Measurements from ENCODE around the gene WNT5B.

WNT5B gene

DNA sequence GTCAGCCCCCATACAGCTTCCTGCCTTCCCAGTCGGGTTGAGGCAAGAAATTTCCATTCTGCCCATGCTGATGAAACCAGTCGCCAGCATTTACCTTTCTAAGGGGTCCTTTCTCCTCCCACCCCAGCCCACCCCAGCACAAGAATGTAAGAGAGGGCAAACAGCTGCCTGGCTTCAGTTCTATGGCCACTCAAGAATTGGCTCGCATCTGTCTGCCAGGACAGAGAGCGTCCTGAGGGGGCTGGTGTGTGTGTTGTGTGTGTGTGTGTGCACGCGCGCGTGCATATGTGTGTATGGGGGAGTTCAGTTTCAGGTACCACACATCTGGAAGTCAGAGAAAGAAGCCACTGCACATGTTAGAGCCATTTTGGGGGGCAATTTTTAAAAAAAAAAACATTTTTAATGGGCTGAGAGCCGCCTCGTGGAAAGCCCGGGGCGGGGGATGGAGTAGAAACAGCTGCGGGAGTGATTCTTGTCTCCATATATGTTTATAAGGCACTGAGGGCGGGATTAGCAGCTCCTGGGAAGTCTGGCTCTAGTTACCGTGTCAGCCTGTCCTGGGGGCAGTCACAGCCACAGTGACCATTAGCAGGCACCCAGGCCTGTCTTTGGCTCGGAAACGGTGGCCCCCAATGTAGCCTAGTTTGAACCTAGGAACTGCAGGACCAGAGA, at the start of gene WNT5B:
Gene WNT5B (plus strand): TSS at position 566 of the 672 bp plus-strand sequence. CDS start 2,124 bp downstream, outside the sequence.
- no peak for DNase-seq (ENCODE audit: low read depth)

DNA sequence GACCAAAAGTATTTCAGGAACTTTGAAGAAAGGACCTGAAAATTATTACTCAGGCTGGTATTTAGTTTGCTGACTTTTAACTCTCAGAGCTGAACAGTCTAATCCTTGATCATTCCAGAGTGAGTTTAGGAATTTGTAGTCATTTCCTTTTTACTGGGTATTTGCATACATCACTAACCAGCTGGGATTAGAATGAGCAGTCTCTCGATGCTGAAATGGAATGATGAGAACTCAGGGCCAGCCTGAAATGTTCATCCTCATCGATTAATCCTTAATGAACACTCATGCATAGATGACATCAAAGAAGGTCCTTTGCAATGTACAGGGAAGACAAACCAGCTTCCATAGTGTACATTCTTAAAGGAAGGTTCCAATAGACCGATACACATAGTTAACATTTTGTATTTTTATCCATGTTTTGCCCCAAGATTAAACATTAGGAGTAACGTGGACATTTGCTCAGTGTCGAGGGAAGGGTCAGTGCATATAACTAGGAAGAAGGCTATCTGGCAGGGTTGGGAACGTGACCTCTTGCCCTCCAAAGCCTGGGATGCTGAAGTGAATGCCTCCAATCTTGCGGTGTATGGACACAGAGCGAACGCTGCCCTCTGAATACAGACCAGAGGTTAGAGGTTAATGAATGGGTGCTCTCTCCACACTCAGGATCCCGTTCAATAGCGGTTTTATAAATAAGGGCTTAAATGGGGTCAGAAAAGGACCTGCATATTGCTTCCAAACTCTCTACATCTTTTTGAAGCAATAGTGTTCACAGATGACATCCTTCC, 49.2 kb upstream of the WNT5B start:
- DNase-seq (ENCODE audit: low read depth): no peak

DNA sequence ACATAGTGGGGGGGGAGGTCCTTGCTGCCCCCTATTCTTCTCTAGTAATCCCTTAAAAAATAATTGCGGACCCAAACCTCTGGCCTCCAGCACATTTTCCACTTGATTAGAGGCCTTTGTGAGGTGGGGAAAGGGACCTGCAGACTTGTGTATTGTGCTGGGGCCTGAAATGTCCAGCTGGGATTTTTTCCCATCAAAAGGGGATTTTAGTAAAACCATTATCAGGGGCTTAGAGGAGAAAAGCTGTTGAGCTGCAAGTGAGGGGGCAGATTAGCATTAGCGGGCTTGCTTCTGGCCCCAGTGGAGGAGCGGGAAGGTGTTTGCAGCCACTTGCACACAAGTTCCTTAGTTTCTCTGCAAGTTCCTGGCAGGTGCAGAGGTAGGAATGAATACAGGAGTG, 48.5 kb upstream of the WNT5B start:
- no peak for DNase-seq (ENCODE audit: low read depth)

DNA sequence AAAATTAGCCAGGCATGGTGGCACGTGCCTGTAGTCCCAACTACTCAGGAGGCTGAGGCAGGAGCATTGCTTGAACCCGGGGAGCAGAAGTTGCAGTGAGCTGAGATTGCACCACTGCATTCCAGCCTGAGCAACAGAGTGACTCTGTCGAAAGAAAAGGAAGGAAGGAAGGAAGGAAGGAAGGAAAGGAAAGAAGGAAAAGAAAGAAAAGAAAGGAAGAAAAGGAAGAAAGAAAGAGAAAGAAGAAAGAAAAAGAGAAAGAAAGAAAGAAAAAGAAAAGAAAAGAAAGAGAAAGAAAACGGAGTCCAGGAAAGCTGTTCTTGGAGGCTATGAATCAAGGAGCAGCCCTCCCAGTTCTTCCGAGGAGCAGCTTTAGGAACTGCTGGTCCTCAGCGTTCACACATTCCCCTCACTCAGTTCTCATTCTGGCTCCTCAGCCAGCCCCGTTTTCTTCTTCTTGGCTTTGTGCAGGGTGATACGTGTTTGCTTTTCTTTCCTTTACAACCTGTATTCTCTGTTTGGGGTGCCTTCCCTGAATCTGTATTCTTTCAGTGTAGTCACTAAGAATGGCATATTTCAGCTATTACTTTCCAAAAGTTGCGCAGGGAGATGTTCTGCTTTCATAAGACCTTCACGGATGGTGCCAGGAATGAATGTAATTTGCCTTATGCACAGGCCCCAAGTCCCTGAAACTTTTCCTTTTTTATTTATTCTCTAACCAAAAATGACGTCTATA, 46.9 kb upstream of the WNT5B start:
- DNase-seq (ENCODE audit: low read depth): no peak

DNA sequence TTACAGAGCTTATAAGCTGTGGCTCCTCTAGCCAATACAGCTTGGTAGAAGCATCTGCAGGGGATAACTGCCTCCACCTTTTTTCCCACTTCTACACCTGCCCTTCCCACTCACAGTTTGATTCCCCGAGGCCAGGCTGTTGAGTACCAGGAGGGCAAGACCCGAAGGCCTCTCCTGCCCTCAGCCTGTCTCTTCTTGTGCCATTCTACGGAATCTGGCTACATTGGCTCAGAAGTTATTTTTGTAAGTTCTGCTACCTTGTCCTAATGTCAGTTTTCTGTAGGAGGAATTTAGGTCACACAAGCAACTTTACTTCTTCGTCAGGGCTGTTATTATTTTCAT, 46.4 kb upstream of the WNT5B start:
- DNase-seq (ENCODE audit: low read depth): no peak

DNA sequence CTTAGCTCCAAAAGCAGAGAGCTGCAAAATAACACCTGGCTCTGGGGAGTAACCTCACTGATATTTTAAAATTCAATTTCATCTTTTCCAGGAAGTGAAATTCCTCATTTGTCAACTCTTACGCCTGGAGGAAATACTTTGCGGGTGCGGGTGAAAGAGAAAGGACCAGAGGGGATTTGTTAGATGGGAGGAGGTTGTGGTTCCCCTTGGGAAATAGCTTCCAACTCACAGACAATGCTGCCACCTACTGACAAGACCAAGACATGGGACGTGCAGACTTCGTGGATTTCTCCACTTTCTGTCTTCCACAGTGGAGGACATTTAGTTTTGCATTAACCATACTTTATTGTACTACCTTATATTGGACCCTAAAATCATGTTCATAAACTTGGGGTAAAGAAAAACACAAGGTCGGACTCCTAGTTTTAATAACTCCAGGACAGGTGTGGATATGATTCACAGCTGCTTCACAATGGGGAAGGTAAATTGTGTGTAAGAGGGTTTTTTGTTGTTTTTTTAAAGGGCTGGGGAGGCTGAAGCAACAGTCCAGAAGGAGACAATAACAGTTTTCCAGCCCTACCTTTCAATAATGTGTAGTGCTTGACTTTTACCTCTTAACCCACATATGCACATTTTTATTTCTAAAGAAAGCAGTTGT, 45.5 kb upstream of the WNT5B start:
- peak; percentile 47 for DNase-seq (ENCODE audit: low read depth)

DNA sequence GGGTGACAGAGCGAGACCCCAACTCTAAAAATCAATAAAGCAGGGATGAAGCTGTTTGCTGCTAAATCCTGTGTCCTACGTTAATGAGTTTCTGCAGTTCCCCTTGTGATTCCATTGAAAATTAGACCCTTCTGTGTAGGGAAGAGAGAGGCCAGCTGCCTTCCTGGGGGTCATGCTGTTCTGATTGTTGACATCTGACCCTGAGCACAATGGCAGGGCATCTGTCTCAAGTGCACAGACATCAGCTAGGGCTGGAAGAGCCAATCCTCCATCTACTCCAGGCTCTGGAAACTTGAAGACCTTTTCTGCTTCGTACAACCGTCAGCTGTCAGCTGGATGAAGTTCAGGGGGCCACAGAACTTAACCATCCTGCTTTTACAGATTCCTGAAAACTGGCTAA, 44.7 kb upstream of the WNT5B start:
- DNase-seq (ENCODE audit: low read depth): no peak

DNA sequence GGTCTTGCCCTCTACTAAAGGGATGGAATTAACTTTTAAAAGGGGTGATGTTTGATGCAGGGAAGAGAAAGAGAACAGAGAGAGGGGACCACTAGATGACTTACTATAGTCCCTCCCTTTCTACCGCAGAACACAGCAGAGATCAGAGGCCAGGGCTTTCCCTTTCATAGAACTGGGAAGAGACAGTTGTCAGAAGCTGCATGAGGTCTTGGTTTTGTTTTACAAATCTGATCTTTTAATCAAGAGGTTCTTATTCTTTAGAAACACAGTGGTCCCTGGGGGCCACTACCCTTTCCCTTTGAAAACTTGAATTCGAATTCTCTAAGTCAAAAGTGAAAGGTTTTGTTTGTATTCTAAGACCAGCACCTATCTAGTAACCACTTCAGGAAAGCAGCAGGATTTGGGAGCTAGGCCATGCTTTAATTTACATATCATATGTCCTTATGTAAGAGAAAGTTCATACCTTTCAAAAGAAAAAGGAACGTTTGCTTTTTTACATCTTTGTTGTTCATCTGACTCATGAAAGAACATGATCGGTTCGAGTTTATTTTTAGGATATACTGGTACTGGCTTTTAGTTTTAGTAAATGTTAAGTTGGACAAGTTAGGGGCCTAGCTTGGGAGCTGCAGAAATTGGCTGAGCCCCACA, 41.0 kb upstream of the WNT5B start:
- no peak for DNase-seq (ENCODE audit: low read depth)

DNA sequence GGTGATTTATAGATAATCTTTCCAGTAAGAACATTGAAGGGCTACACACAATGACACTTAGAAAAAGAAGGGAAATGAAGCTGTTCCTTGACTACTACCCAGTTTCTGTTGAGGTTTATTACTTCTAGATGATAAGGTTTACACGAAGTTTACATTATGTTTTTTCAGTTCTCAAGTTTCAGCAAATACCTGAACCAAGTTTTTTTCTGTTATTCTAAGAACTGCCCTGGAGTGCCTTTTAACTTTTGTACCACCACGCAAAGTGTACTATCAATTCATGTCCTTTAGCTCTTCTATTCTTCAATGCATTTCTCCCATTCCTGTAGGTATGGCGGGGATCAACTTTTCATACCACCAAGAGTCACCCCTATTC, 40.5 kb upstream of the WNT5B start:
- DNase-seq (ENCODE audit: low read depth): no peak

DNA sequence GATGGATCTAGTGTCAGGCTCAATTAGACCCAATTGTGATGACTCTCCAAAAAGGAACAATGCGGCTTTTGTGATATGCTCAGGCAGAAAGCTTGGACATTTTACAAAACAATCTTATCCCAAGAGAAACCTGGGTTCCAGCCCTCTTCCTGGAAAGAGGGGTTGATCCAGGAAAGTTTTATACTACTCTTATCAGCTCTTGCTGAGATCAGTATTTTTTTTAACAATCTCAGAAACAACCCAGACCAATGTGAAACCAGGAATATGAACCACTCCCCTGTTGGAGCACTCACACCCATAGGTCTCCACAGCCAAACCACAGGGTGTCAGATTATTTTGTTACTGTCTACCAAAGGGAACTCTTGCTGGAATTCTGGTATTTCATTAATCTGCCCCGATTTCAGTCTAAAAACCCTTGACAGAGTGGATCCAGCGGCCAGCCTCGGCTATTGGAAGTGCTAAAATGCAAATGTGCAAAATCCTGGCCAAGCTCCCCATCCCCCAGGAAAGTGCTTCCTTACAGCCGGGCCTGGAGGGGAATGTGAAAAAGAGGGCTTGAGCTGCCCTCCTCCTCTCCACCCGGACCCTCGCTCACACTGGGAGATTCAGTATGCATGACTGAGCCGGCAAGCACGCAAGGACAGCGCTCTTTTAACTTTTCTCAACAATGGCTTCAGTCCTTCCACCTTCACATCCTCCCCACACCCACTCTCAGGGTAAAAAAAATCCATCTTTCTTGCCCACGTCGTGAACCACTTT, 38.6 kb upstream of the WNT5B start:
- DNase-seq (ENCODE audit: low read depth): no peak

DNA sequence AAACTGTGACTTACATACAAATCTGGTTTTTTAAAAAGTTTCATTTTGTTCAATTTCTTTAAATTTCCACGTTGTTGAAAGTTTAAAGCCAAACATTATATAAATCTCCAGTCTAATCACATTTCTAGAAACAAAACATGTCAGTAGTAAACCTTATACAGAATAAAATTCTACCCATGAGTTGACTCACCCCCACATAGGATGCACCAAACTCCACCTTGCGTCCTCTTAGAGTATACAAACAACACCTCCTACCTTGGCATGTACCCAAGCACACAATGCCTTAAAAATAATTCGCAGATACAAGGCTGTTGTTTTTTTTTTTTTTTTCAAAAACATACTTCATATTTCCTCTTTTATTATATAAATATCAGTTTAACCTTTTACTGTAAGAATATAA, 38.0 kb upstream of the WNT5B start:
- no peak for DNase-seq (ENCODE audit: low read depth)

DNA sequence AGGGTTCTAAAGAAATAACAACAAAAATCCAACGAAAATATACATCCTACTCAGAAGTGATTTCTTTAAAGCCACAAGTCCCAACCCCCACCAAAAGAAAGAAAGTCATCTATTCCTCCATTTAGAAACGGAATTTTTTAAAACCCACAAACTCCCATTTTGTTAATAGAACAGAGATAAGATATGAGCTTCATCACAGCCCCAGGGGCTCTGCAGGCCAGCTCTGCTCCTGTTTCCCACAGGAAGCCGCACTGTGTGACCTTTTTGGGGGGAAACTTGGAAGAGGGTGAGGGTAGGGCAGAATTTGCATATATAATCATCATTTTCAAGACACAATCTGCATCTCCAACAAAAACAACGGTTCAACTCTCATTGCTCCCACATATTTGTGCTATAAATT, 37.5 kb upstream of the WNT5B start:
- no peak for DNase-seq (ENCODE audit: low read depth)

DNA sequence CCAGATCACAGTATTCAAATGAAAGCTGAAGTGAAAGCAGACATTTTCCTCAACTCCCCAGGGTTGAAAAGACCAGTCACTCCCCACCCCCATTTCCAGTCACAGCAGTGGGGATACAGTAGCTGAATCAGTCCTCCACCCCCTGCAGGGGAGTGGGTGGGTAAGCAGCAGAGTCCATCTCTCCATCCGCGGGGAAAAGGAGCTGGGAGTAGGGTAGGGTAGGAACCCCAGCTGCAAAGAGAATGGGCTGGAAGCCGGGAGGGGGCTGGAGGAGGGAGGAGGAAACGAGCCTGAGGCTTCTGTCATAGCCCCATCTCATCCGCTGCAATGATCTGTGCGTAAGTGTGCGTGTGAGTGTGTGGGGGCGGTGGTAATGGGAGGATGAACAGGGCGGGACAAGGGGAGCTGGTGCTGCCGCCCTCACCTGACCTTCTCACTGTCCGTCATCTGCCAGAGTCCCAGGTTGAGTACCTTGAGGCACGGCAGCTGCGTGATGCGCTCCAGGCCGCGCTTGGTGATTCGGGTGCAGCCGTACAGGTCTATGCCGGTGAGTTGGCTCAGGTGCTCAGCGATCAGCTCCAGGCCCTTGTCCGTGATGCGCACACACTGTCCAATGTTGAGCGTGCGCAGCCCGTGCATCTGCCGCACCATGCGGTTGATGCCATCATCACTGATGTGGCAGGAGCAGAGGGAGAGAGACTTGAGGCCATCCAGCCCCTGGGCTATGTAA, 36.4 kb upstream of the WNT5B start:
- DNase-seq (ENCODE audit: low read depth): peak; percentile 25

DNA sequence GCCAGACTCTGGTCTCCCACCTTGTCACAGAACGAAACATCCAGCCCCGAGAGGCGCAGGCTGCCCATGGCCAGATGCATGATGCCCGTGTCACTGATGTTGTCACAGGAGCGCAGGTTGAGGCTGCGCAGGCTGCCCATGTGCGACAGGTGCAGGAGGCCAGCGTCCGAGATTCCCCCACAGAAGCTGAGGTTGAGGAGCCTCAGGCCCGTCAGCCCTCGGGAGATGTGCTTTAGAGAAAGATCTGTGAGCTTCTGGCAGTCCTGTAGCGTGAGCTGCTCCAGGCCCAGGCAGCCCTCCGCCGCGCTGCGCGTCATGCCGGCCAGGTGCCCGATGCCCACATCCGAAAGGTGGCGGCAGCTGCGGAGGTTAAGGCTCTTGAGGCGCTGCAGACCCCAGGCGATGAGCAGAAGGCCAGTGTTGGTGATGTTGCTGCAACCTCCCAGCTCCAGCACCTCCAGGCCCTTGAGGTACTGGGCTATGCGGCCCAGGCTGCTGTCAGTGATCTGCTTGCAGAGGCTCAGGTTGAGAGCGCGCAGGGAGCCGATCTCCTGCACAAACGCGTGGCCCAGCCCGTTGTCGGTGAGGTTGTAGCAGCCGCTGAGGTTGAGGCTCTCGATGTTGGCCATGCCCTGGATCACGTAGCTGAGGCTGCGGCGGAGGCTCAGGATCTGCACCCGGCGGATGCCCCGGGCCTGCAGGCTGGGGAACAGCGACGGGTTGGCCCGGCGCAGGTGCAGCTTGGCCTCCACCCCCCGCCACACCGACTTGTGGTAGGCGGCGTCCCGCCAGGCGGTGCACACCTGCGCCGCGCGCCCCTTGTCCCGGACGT, 35.6 kb upstream of the WNT5B start:
- peak; percentile 24 for DNase-seq (ENCODE audit: low read depth)

DNA sequence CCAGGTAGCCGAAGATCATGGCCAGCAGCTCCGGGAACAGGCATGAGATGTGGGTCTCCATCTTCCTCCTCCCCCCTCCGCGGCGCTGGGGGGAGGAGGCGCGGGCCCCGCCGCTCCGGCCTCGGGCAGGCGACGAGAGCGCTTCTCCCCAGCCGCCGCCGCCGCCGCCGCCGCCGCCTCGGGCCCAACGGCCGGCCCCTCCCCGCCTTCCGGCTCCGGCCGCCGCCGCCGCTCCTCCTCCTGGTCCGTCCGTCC, 35.1 kb upstream of the WNT5B start:
- DNase-seq (ENCODE audit: low read depth): no peak

DNA sequence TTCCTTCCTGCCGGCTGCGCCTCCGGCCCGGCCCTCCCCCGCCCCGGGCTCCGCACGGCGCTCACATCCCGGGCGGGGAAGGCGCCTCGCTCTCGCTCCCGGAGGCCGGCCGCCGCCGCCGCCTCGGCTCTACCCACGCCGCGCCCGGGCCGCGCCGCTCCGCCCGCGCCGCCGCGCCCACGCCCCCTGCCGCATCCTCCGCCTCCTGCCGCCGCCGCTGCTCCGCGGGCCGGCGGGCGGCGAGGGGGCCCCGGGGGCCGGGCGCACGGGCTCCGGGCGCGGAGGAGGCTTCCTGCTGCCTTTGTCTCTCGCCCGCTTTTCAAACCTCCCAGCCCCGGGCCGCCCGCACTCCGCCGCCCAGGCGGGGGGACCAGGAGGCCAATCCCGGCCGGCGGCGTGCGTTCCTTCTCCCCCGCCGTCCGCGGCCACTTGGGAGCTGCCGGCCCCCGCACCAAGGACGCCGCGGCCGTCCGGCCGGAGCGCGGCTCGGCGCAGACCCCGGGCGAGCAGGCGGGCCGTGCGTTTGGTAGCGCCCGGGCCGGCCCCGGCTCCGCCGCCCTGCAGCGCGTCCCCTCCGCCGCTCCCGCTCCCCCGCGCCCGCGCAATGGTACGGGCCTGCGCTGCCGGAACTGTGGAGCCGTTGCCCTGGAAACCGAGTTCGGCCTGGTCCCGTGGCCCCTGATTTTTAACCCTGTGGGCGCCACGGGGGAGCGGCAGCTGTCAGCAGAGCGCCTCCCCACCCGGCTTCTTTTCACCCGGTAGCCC, 34.6 kb upstream of the WNT5B start, which contains the start of gene FBXL14:
Gene FBXL14 (minus strand): TSS at position 321 of the 765 bp plus-strand sequence. CDS start 515 bp downstream, outside the sequence.
- DNase-seq (ENCODE audit: low read depth): peak; percentile 79

DNA sequence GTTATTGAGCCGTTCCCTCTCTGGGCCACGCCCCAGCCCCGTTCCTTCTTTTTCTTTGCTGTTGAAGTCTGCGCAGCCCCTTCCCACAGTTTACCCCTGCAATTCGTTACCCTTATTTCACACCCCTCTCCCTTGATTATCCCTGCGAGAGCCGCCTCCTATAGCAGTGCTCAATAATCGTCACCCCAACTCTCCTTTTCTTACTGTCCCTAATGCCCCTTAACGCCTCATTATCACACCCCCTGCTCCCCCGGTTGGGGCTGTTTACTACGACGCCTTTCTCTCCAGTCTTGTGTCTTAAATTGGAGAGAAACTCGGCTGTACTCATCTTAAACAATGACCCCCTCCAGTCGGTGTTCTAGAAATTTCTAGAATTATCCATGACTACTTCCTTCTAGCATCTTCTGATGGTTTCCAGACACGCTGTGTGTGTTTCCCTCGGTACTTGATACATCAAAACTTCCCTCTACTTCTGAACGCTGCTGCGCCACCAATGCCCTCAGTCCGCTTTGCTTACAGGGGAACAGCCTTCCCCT, 33.9 kb upstream of the WNT5B start:
- no peak for DNase-seq (ENCODE audit: low read depth)

DNA sequence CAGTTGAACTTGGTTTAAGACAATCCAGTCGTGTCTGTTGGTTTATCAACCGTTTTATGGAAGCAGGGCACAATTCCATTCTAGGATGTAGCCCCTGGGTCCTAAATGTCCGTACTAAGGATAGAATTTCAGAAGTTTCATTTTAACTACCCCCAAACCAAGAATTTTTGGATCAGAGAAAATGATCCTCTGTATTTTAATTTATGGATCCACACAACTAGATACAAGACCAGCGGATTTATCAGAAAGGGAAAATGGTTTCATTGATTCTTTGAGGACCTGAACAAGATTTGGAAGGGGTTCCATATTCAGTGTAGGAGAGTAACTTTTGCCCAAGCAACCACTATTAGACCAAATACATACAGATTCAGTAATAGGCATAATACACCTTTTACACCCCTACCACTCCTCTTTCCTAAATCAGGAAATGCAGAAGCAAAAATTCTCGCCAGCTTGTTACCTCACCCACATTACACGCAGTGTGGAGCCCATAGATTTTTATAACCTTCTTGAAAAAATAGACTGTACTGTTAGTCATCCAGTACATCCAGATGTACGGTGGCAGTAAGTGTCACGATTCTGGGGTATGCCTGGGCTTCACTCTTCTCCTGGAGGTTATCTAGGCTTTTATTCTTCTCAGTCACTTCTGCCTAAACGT, 33.2 kb upstream of the WNT5B start:
- no peak for DNase-seq (ENCODE audit: low read depth)

All from stimulated activated CD8-positive, alpha-beta memory T cell treated with anti-CD3 and anti-CD28 coated beads, Interleukin-12 subunit alpha, Interleukin-12 subunit beta, amount 100 ng/mL, for 1 hour (primary cell).